Endothelial cell of umbilical vein (primary cell): Measurements from ENCODE around the gene LGALS1. TPM values are rescaled to one million over a fixed set of nuclear protein-coding genes. Genes with fewer than 3 reads are reported as not detected.

Experiments
- BruUV-seq: library from RNA; stranded (reverse); fragments of 400-500 nt; replicated peaks from 2 replicates; lab custom pipeline; 2021; lab: Mats Ljungman, UMichigan
- CTCF ChIA-PET: fragments of 300-600, 350-600 bp; sonication (Branson Sonifier 250); formaldehyde crosslinking; loops from one replicate; lab custom pipeline; 2021; ENCODE audit warnings: antibody characterized with exemption, inconsistent platforms; lab: Charles Lee
- POLR2A ChIA-PET: fragments of 300-600, 350-600 bp; sonication (Branson Sonifier 250); formaldehyde crosslinking; loops from one replicate; lab custom pipeline; 2021; ENCODE audit warnings: antibody characterized with exemption, inconsistent platforms; lab: Charles Lee
- DNase-seq: peaks from one replicate; pipeline ENCODE4 v3.0.0-alpha.2; 2011; ENCODE audit warnings: low read depth, low spot score
- FAIRE-seq: peaks from 2 replicates; lab custom pipeline; 2011; peaks lifted over from hg19 to GRCh38; lab: Jason Lieb, UNC
- H2AFZ ChIP-seq: 2 replicates; pipeline ENCODE4 v1.6.0; 2012; ENCODE audit warnings: low read depth, low read length, control low read depth, inconsistent platforms
- H3K27ac ChIP-seq: 2 replicates; pipeline ENCODE4 v1.5.1; 2011; ENCODE audit warnings: low read depth, mild to moderate bottlenecking, control low read depth, low read length, moderate library complexity; ENCODE audit not compliant: insufficient read depth
- H3K27me3 ChIP-seq, 2 experiments: 2 replicates each; pipeline versions ENCODE4 v1.6.0 to v1.6.1; 2011; ENCODE audit warnings: low read length in 2 of 2, mixed read lengths in 1 of 2; ENCODE audit not compliant: control insufficient read depth in 2 of 2, insufficient read depth in 2 of 2
- H3K36me3 ChIP-seq, 2 experiments: 2 replicates in 1 of 2; 3 replicates in 1 of 2; pipeline ENCODE4 v1.5.1; 2011; ENCODE audit warnings: low read length in 2 of 2, mild to moderate bottlenecking in 1 of 2, moderate library complexity in 1 of 2; ENCODE audit not compliant: control insufficient read depth in 2 of 2, insufficient read depth in 2 of 2; ENCODE audit errors: extremely low read depth in 1 of 2
- H3K4me1 ChIP-seq: 3 replicates; pipeline ENCODE4 v1.5.1; 2011; ENCODE audit warnings: mild to moderate bottlenecking, low read length; ENCODE audit not compliant: control insufficient read depth, insufficient read depth; ENCODE audit errors: extremely low read depth
- H3K4me2 ChIP-seq: 2 replicates; pipeline ENCODE4 v1.6.1; 2011; ENCODE audit warnings: low read length, control low read depth, mixed read lengths; ENCODE audit not compliant: insufficient read depth
- H3K4me3 ChIP-seq, 3 experiments: fragments of 200-600 bp in 1 of 3; sonication (generic), shearing (Covaris generic) in 1 of 3; replicated peaks in 1 of 3; 2 replicates each; pipeline ENCODE4 v1.5.1; 2011 to 2016; ENCODE audit warnings: control low read depth in 3 of 3, low read length in 3 of 3, mild to moderate bottlenecking in 2 of 3, inconsistent platforms in 1 of 3, low read depth in 1 of 3, moderate library complexity in 1 of 3; ENCODE audit not compliant: insufficient read depth in 1 of 3
- H3K79me2 ChIP-seq: 2 replicates; pipeline ENCODE4 v1.6.0; 2012; ENCODE audit warnings: low read length, inconsistent platforms; ENCODE audit not compliant: control insufficient read depth, insufficient read depth
- H3K9ac ChIP-seq: replicated peaks from 2 replicates; pipeline ENCODE3; 2011; ENCODE audit warnings: low read length, control low read depth; ENCODE audit not compliant: insufficient read depth; ENCODE audit errors: extremely low read depth
- H3K9me1 ChIP-seq: replicated peaks from 3 replicates; pipeline ENCODE4 v1.6.0; 2011; ENCODE audit warnings: mild to moderate bottlenecking, low read length; ENCODE audit not compliant: control insufficient read depth, insufficient read depth; ENCODE audit errors: extremely low read depth
- H3K9me3 ChIP-seq: replicated peaks from 2 replicates; pipeline ENCODE4 v1.5.1; 2012; ENCODE audit warnings: low read length, inconsistent platforms; ENCODE audit not compliant: control insufficient read depth, insufficient read depth
- H4K20me1 ChIP-seq: replicated peaks from 2 replicates; pipeline ENCODE3; 2011; ENCODE audit warnings: mild to moderate bottlenecking, low read length; ENCODE audit not compliant: control insufficient read depth, insufficient read depth; ENCODE audit errors: extremely low read depth
- EZH2 ChIP-seq: IDR thresholded peaks from 2 replicates; pipeline ENCODE4 v1.6.1; 2012; ENCODE audit warnings: borderline replicate concordance, low read depth, mild to moderate bottlenecking, moderate library complexity, low read length, inconsistent platforms; ENCODE audit not compliant: severe bottlenecking
- FOS ChIP-seq: IDR thresholded peaks from 2 replicates; pipeline ENCODE4 v1.6.1; 2011; ENCODE audit warnings: mild to moderate bottlenecking, low read length, moderate library complexity, borderline replicate concordance; ENCODE audit not compliant: insufficient read depth
- GATA2 ChIP-seq: IDR thresholded peaks from 2 replicates; pipeline ENCODE4 v1.7.0; 2011; ENCODE audit warnings: low read depth, mild to moderate bottlenecking, moderate library complexity, mixed read lengths, low read length; ENCODE audit not compliant: insufficient read length, insufficient read depth
- JUN ChIP-seq: IDR thresholded peaks from 2 replicates; pipeline ENCODE4 v1.6.1; 2011; ENCODE audit warnings: borderline replicate concordance, low read depth; ENCODE audit not compliant: insufficient read length, insufficient read depth
- MAX ChIP-seq: IDR thresholded peaks from 2 replicates; pipeline ENCODE4 v1.6.1; 2011; ENCODE audit not compliant: insufficient read depth, insufficient read length
- MYC ChIP-seq: IDR thresholded peaks from one replicate; pipeline ENCODE4 v1.6.1; 2011; ENCODE audit warnings: mild to moderate bottlenecking, low read depth, low read length
- POLR2A ChIP-seq: IDR thresholded peaks from 2 replicates; pipeline ENCODE4 v1.6.1; 2012; ENCODE audit warnings: low read depth, mild to moderate bottlenecking, control low read depth, low read length
- POLR2AphosphoS5 ChIP-seq: IDR thresholded peaks from 2 replicates; pipeline ENCODE4 v1.6.1; 2012; ENCODE audit warnings: low read depth, mild to moderate bottlenecking, control low read depth, low read length, moderate library complexity; ENCODE audit not compliant: insufficient read depth
- dilution Hi-C: fragments of 300-500 bp; cut with MboI; formaldehyde crosslinking; loops from one replicate; pipeline ENCODE4 v1.15.0; 2019; ENCODE audit warnings: low sequenced_read_pairs; ENCODE audit not compliant: extremely low pct_ligation_motif_present
- intact Hi-C: fragments of 100-400 bp; cut with micrococcal nuclease; formaldehyde crosslinking; loops from one replicate; pipeline ENCODE4 v1.10.0; 2022
- polyA plus RNA-seq, 4 experiments: library from polyadenylated mRNA; depleted of rRNA in 3 of 4; stranded (reverse) in 3 of 4; unstranded in 1 of 4; fragments of >200 nt; gene quantifications; 2 replicates each; pipeline versions ENCODE4 v1.2.1 to v1.2.3, GENCODE V29; 2011 to 2012; ENCODE audit warnings: missing spikeins in 1 of 4
- total RNA-seq: library from RNA; stranded (reverse); gene quantifications from 2 replicates; pipeline ENCODE4 v1.2.3, GENCODE V29; 2021
- TF ChIP-seq, protein P1 (sequence below), 2 donors: IDR thresholded peaks; 1 replicate in 1 of 2; 2 replicates in 1 of 2; pipeline ENCODE4 v1.5.1; 2011; ENCODE audit warnings: low read length in 2 of 2, mild to moderate bottlenecking in 2 of 2, moderate library complexity in 2 of 2, control low read depth in 1 of 2, inconsistent platforms in 1 of 2, low read depth in 1 of 2; ENCODE audit not compliant: insufficient read depth in 1 of 2; ENCODE audit errors: extremely low read depth in 1 of 2

The LGALS1 gene
- total and polyA plus RNA-seq, 2 donors (not counting 3 experiments of a cell fraction or from before 2014, with no cell fraction given), result 2,698 to 13,642 TPM

GRCh38 chr22:37659066-37659896 is 16.2 kb upstream of the LGALS1 start:
- TF ChIP-seq JUN (no peak), POLR2AphosphoS5 (no peak), MYC (no peak), FOS (no peak), EZH2 (no peak), MAX (no peak), GATA2 (no peak), POLR2A (no peak)
- TF ChIP-seq, protein P1, sequence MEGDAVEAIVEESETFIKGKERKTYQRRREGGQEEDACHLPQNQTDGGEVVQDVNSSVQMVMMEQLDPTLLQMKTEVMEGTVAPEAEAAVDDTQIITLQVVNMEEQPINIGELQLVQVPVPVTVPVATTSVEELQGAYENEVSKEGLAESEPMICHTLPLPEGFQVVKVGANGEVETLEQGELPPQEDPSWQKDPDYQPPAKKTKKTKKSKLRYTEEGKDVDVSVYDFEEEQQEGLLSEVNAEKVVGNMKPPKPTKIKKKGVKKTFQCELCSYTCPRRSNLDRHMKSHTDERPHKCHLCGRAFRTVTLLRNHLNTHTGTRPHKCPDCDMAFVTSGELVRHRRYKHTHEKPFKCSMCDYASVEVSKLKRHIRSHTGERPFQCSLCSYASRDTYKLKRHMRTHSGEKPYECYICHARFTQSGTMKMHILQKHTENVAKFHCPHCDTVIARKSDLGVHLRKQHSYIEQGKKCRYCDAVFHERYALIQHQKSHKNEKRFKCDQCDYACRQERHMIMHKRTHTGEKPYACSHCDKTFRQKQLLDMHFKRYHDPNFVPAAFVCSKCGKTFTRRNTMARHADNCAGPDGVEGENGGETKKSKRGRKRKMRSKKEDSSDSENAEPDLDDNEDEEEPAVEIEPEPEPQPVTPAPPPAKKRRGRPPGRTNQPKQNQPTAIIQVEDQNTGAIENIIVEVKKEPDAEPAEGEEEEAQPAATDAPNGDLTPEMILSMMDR (IDR thresholded peaks at IDR 0.05; ENCODE audit: extremely low read depth in 1 of 2, insufficient read depth in 1 of 2, low read depth in 1 of 2, low read length in 2 of 2), result no peak
- POLR2A ChIA-PET, result interaction anchor here (0.8 to 1.6 kb wide), 4 partner anchors 12 to 18 kb away, joined by 4 to 8 read pairs (median 4); partner anchors contain the start of gene LGALS1
- CTCF ChIA-PET, result interaction anchor here (1.4 to 8.6 kb wide), 8 partner anchors 9 to 122 kb away, joined by 3 to 220 read pairs (median 10); partner anchors contain the start of genes LGALS1 and NOL12
- Histone ChIP-seq H3K9me3 (no peaks in the 10 kb centered on the region), H3K36me3 (no peaks in the 10 kb centered on the region), H3K4me3 (peak overlapping the region; percentile 18 to 85 (median 53)), H3K27me3 (no peaks in the 10 kb centered on the region), H3K9ac (peak overlapping the region; percentile 27), H3K4me2 (peak overlapping the region; percentile 78), H4K20me1 (no peaks in the 10 kb centered on the region), H3K9me1 (no peaks in the 10 kb centered on the region), H3K79me2 (peaks cover 32% of the 10 kb centered on the region), H3K4me1 (peaks cover 17% of the 10 kb centered on the region), H3K27ac (no peak overlapping the region), H2AFZ (peak overlapping the region; percentile 45)
- no peak for FAIRE-seq
- DNase-seq, result no peak
- dilution Hi-C loops (no loop called here), intact Hi-C loops (no loop called here)
- no TSS peak for BruUV-seq
